ENCODE data around the gene CNDP2. TPM values are rescaled to one million over a fixed set of nuclear protein-coding genes. Genes with fewer than 3 reads are reported as not detected.

The CNDP2 gene
- total and polyA plus RNA-seq, 2 of the 13 experiments (the other 11 are each of a cell fraction or from before 2014, with no cell fraction given), result 64.7 to 80.8 TPM

DNA sequence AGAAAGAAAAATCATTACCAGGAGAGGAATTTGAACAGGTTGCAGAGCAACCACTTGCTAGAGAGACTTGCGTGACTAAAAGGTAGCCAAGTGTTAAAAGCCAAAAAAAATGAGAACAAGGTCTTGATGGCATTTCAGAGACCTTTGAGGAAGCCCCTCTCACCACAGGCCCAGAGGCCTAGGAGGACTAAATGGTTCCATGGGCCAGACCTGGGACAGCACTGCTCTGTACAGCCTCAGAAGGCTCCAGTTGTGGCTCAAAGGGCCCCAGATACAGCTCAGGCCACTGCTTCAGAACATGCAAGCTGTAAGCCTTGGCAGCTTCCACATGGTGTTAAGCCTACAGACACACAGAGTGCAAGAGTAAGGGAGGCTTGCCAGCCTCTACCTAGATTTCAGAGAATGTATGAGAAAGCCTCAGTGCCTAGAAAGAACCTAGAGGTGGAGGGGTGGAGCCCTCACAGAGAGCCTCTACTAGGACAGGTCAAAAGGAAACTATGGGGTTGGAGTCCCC lies 53.5 kb downstream of the CNDP2 start:
- 48% methylated on average over 1 of the region's 1 CpG for WGBS (ENCODE audit: low lambda C conversion rate)
- FAIRE-seq, result no peak
- TF ChIP-seq SAP130 (CRISPR knock-in tag; IDR thresholded peaks at IDR 0.05; ENCODE audit: low read depth) (no peak), ZFP36 (IDR thresholded peaks at IDR 0.05; ENCODE audit: borderline replicate concordance, low read depth, low read length, partially characterized antibody) (peak; percentile 89), ZNF530 (CRISPR knock-in tag; IDR thresholded peaks at IDR 0.05; ENCODE audit: low read depth) (no peak), HNF1A (IDR thresholded peaks at IDR 0.05; ENCODE audit: low read depth) (no peak), HNF1A (CRISPR knock-in tag; IDR thresholded peaks at IDR 0.05; ENCODE audit: borderline replicate concordance) (no peak), ADNP (CRISPR knock-in tag; IDR thresholded peaks at IDR 0.05) (no peak), ZNF280D (CRISPR knock-in tag; IDR thresholded peaks at IDR 0.05) (0 out of 2 replicates have a peak, but pooled peaks have one; percentile 56)
- TF ChIP-seq, protein P1, sequence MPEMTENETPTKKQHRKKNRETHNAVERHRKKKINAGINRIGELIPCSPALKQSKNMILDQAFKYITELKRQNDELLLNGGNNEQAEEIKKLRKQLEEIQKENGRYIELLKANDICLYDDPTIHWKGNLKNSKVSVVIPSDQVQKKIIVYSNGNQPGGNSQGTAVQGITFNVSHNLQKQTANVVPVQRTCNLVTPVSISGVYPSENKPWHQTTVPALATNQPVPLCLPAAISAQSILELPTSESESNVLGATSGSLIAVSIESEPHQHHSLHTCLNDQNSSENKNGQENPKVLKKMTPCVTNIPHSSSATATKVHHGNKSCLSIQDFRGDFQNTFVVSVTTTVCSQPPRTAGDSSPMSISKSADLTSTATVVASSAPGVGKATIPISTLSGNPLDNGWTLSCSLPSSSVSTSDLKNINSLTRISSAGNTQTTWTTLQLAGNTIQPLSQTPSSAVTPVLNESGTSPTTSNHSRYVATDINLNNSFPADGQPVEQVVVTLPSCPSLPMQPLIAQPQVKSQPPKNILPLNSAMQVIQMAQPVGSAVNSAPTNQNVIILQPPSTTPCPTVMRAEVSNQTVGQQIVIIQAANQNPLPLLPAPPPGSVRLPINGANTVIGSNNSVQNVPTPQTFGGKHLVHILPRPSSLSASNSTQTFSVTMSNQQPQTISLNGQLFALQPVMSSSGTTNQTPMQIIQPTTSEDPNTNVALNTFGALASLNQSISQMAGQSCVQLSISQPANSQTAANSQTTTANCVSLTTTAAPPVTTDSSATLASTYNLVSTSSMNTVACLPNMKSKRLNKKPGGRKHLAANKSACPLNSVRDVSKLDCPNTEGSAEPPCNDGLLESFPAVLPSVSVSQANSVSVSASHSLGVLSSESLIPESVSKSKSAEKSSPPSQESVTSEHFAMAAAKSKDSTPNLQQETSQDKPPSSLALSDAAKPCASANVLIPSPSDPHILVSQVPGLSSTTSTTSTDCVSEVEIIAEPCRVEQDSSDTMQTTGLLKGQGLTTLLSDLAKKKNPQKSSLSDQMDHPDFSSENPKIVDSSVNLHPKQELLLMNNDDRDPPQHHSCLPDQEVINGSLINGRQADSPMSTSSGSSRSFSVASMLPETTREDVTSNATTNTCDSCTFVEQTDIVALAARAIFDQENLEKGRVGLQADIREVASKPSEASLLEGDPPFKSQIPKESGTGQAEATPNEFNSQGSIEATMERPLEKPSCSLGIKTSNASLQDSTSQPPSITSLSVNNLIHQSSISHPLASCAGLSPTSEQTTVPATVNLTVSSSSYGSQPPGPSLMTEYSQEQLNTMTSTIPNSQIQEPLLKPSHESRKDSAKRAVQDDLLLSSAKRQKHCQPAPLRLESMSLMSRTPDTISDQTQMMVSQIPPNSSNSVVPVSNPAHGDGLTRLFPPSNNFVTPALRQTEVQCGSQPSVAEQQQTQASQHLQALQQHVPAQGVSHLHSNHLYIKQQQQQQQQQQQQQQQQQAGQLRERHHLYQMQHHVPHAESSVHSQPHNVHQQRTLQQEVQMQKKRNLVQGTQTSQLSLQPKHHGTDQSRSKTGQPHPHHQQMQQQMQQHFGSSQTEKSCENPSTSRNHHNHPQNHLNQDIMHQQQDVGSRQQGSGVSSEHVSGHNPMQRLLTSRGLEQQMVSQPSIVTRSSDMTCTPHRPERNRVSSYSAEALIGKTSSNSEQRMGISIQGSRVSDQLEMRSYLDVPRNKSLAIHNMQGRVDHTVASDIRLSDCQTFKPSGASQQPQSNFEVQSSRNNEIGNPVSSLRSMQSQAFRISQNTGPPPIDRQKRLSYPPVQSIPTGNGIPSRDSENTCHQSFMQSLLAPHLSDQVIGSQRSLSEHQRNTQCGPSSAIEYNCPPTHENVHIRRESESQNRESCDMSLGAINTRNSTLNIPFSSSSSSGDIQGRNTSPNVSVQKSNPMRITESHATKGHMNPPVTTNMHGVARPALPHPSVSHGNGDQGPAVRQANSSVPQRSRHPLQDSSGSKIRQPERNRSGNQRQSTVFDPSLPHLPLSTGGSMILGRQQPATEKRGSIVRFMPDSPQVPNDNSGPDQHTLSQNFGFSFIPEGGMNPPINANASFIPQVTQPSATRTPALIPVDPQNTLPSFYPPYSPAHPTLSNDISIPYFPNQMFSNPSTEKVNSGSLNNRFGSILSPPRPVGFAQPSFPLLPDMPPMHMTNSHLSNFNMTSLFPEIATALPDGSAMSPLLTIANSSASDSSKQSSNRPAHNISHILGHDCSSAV (CRISPR knock-in tag; IDR thresholded peaks at IDR 0.05; ENCODE audit: borderline replicate concordance), result no peak

More for the DNA sequence above, 53.5 kb downstream of the CNDP2 start:
- Histone ChIP-seq H4K20me1 (ENCODE audit: insufficient read depth, low read length) (no peaks in the 10 kb centered on the region), H3K4me3 (replicated peaks in 1 of 3; ENCODE audit: insufficient read depth in 1 of 3, low read depth in 2 of 3, low read length in 3 of 3) (no peak overlapping the region), H3K9me3 (ENCODE audit: low read length) (peaks cover 23% of the 10 kb centered on the region), H3K4me1 (ENCODE audit: insufficient read depth, low read length) (peaks cover 33% of the 10 kb centered on the region), H3K27me3 (ENCODE audit: control insufficient read depth in 1 of 2, insufficient read depth in 2 of 2, low read length in 2 of 2) (no peaks in the 10 kb centered on the region; a peak in 1 of 5 replicates), H3K4me2 (ENCODE audit: low read depth, low read length) (no peak overlapping the region), H3K9ac (ENCODE audit: insufficient read depth, low read depth, low read length) (no peak overlapping the region), H2AFZ (ENCODE audit: low read length) (no peak overlapping the region), H3K27ac (ENCODE audit: extremely low read length, insufficient read depth, low read length) (no peak overlapping the region), H3K36me3 (replicated peaks in 1 of 2; ENCODE audit: control insufficient read depth in 1 of 2, insufficient read depth in 2 of 2, low read length in 2 of 2) (no peaks in the 10 kb centered on the region), H3K79me2 (ENCODE audit: insufficient read depth, low read length) (no peaks in the 10 kb centered on the region)
- intact Hi-C loops (cut with micrococcal nuclease; ENCODE audit: unreplicated experiment) (no loop called here), in situ Hi-C loops (cut with HindIII; ENCODE audit: extremely low pct_ligation_motif_present, low pct_unique_long_range_greater_than_20kb) (loop anchor here (5.0 to 10.0 kb wide), 2 partner anchors 197 to 355 kb away; no protein-coding TSS in a partner anchor)
- DNase-seq (ENCODE audit: low spot score) (no peak), ATAC-seq (no peak)
- ChIA-PET POLR2A (no interaction called here), CTCF (ENCODE audit: low intra/inter-chr PET ratio, low total read pairs) (no interaction called here)
- no TSS peak for BruUV-seq (replicated peaks)

Data from HepG2 (cell line).